ENCODE results near the gene PMS1.
"Not testable (repeated sequence)": the region's sequence is repeated elsewhere in the genome, so short reads cannot be mapped to it uniquely, and the experiment has no call there.

PMS1 gene

GRCh38 chr2:189818249-189819038, 34.2 kb downstream of the PMS1 start:
- DNase-seq: no peak

GRCh38 chr2:189819297-189819704, 35.1 kb downstream of the PMS1 start:
- DNase-seq: no peak

GRCh38 chr2:189821953-189822748, 37.9 kb downstream of the PMS1 start:
- no peak for DNase-seq

GRCh38 chr2:189824694-189825396, 40.6 kb downstream of the PMS1 start:
- DNase-seq: no peak

GRCh38 chr2:189826039-189826438, 41.8 kb downstream of the PMS1 start:
- no peak for DNase-seq

- no peak for DNase-seq
Measured at GRCh38 chr2:189829102-189829833, 45.0 kb downstream of the PMS1 start.

GRCh38 chr2:189830510-189830909, 46.3 kb downstream of the PMS1 start:
- no peak for DNase-seq

GRCh38 chr2:189834059-189834458, 49.8 kb downstream of the PMS1 start:
- DNase-seq: no peak

- not testable (repeated sequence) for DNase-seq
Measured at GRCh38 chr2:189834642-189835041, 50.4 kb downstream of the PMS1 start.

- DNase-seq: peak in 1 of 14 donors; percentile 76
Measured at GRCh38 chr2:189835855-189836558, 51.8 kb downstream of the PMS1 start.

- DNase-seq: no peak
Measured at GRCh38 chr2:189836644-189837043, 52.4 kb downstream of the PMS1 start.

- no peak for DNase-seq
Measured at GRCh38 chr2:189837326-189837725, 53.1 kb downstream of the PMS1 start.

- DNase-seq: no peak
Measured at GRCh38 chr2:189841019-189841418, 56.8 kb downstream of the PMS1 start.

GRCh38 chr2:189848276-189848675, 64.0 kb downstream of the PMS1 start:
- DNase-seq: peak in 1 of 14 donors; percentile 34

GRCh38 chr2:189849550-189849949, 65.3 kb downstream of the PMS1 start:
- no peak for DNase-seq

GRCh38 chr2:189851174-189851826, 67.0 kb downstream of the PMS1 start:
- DNase-seq: no peak

GRCh38 chr2:189854187-189854586, 69.9 kb downstream of the PMS1 start:
- no peak for DNase-seq

GRCh38 chr2:189854940-189855339, 70.7 kb downstream of the PMS1 start:
- DNase-seq: no peak

- DNase-seq: no peak
Measured at GRCh38 chr2:189858291-189858690, 74.0 kb downstream of the PMS1 start.

GRCh38 chr2:189860161-189860560, 75.9 kb downstream of the PMS1 start:
- DNase-seq: no peak

GRCh38 chr2:189862751-189863150, 78.5 kb downstream of the PMS1 start:
- DNase-seq: no peak
